ENCODE results near the gene SYT12. TPM values are rescaled to one million over a fixed set of nuclear protein-coding genes. Genes with fewer than 3 reads are reported as not detected.

Gene SYT12
- total RNA-seq, 4 donors from 2014 or later = 0.04 TPM; not detected in 3

GRCh38 chr11:67062526-67063373 is 39.8 kb downstream of the SYT12 start:
- Histone ChIP-seq H3K4me1 (peaks cover 0 to 7% (median 0%) of the 10 kb centered on the region in 3 donors), H3K27me3 (no peaks in the 10 kb centered on the region), H3K27ac (no peak overlapping the region), H3K9me3 (no peaks in the 10 kb centered on the region), H3K36me3 (peaks cover 0 to 16% of the 10 kb centered on the region in 2 donors), H3K4me3 (no peak overlapping the region)
- no peak for ATAC-seq
- 100% methylated on average over 1 to 2 of the region's 13 CpGs for WGBS, 2 donors (ENCODE audit: low coverage in 1 of 2)
- TF ChIP-seq EP300 (IDR thresholded peaks at IDR 0.05) (no peak), CTCF (IDR thresholded peaks at IDR 0.05) (no peak), POLR2AphosphoS5 (IDR thresholded peaks at IDR 0.05) (no peak), POLR2A (IDR thresholded peaks at IDR 0.05) (no peak)

- Histone ChIP-seq H3K36me3 (peaks cover 0 to 16% of the 10 kb centered on the region in 2 donors), H3K27ac (no peak overlapping the region), H3K9me3 (no peaks in the 10 kb centered on the region), H3K4me1 (peaks cover 0 to 1% (median 0%) of the 10 kb centered on the region in 3 donors), H3K27me3 (no peaks in the 10 kb centered on the region), H3K4me3 (no peak overlapping the region)
- TF ChIP-seq EP300 (IDR thresholded peaks at IDR 0.05) = no peak
- TF ChIP-seq POLR2A (IDR thresholded peaks at IDR 0.05) = no peak
- TF ChIP-seq CTCF (IDR thresholded peaks at IDR 0.05) = no peak
- TF ChIP-seq POLR2AphosphoS5 (IDR thresholded peaks at IDR 0.05) = no peak
- WGBS, 2 donors (ENCODE audit: low coverage in 1 of 2) = 71% methylated on average over 1 of the region's 3 CpGs; no CpG with 5 or more reads in 1 of the 2 donors
- ATAC-seq = no peak
These were observed 43.4 kb downstream of the SYT12 start for GRCh38 chr11:67066333-67066709.

GRCh38 chr11:67071420-67072284 is 48.7 kb downstream of the SYT12 start:
- H3K27ac ChIP-seq = no peak overlapping the region
- H3K36me3 ChIP-seq = peaks cover 0 to 5% of the 10 kb centered on the region in 2 donors
- H3K4me1 ChIP-seq = peaks cover 0 to 8% (median 0%) of the 10 kb centered on the region in 3 donors
- H3K27me3 ChIP-seq = no peaks in the 10 kb centered on the region
- WGBS, 2 donors (ENCODE audit: low coverage in 1 of 2) = 33 to 51% methylated on average over 6 to 12 of the region's 53 CpGs
- ATAC-seq = peak; percentile 74
- H3K4me3 ChIP-seq = peak overlapping the region in 1 of 2 donors; percentile 36
- no peaks in the 10 kb centered on the region for H3K9me3 ChIP-seq
- no peak for TF ChIP-seq POLR2AphosphoS5 (IDR thresholded peaks at IDR 0.05)
- TF ChIP-seq CTCF (IDR thresholded peaks at IDR 0.05) = peak in 3 of 4 experiments; percentile 63 to 91 (median 76)

- TF ChIP-seq POLR2AphosphoS5 (IDR thresholded peaks at IDR 0.05) = no peak
- no peak for TF ChIP-seq CTCF (IDR thresholded peaks at IDR 0.05)
- TF ChIP-seq EP300 (IDR thresholded peaks at IDR 0.05) = no peak
- TF ChIP-seq POLR2A (IDR thresholded peaks at IDR 0.05) = no peak
- Histone ChIP-seq H3K9me3 (no peaks in the 10 kb centered on the region), H3K27ac (no peak overlapping the region), H3K27me3 (no peaks in the 10 kb centered on the region), H3K36me3 (no peaks in the 10 kb centered on the region), H3K4me3 (no peak overlapping the region), H3K4me1 (peaks cover 0 to 8% (median 0%) of the 10 kb centered on the region in 3 donors)
- ATAC-seq = no peak
- WGBS, 2 donors (ENCODE audit: low coverage in 1 of 2) = 91% methylated on average over 11 of the region's 11 CpGs; no CpG with 5 or more reads in 1 of the 2 donors
These were observed 49.4 kb downstream of the SYT12 start for GRCh38 chr11:67072295-67072694.

Measured in gastroesophageal sphincter (tissue), 4 donors.